Nephron progenitor cell (in vitro differentiated cells): ENCODE data around the gene UQCR11.

Source experiments
- DNase-seq: peaks from one replicate; pipeline ENCODE4 v3.0.0; 2021
- H3K27ac Mint-ChIP-seq: 2 replicates; pipeline ENCODE4 v1.8.0; 2021; ENCODE audit warnings: mild to moderate bottlenecking, moderate library complexity, mixed read lengths
- H3K27me3 Mint-ChIP-seq: 2 replicates; pipeline ENCODE4 v1.8.0; 2021; ENCODE audit warnings: mild to moderate bottlenecking, low read depth, mixed read lengths; ENCODE audit not compliant: poor library complexity
- H3K36me3 Mint-ChIP-seq: 2 replicates; pipeline ENCODE4 v1.8.0; 2021; ENCODE audit warnings: low read depth, mixed read lengths
- H3K4me1 Mint-ChIP-seq: 2 replicates; pipeline ENCODE4 v1.8.0; 2021; ENCODE audit warnings: mixed read lengths
- H3K4me3 Mint-ChIP-seq: 2 replicates; pipeline ENCODE4 v1.8.0; 2021; ENCODE audit warnings: mild to moderate bottlenecking, moderate library complexity, mixed read lengths
- H3K9me3 Mint-ChIP-seq: 2 replicates; pipeline ENCODE4 v1.8.0; 2021; ENCODE audit warnings: mild to moderate bottlenecking, moderate library complexity, mixed read lengths
- TF ChIP-seq, protein P1 (sequence below): fragments of 200-600 bp; sonication (generic); IDR thresholded peaks from 2 replicates; pipeline ENCODE4 v1.5.0; 2021; ENCODE audit warnings: antibody characterized with exemption

Gene UQCR11

DNA sequence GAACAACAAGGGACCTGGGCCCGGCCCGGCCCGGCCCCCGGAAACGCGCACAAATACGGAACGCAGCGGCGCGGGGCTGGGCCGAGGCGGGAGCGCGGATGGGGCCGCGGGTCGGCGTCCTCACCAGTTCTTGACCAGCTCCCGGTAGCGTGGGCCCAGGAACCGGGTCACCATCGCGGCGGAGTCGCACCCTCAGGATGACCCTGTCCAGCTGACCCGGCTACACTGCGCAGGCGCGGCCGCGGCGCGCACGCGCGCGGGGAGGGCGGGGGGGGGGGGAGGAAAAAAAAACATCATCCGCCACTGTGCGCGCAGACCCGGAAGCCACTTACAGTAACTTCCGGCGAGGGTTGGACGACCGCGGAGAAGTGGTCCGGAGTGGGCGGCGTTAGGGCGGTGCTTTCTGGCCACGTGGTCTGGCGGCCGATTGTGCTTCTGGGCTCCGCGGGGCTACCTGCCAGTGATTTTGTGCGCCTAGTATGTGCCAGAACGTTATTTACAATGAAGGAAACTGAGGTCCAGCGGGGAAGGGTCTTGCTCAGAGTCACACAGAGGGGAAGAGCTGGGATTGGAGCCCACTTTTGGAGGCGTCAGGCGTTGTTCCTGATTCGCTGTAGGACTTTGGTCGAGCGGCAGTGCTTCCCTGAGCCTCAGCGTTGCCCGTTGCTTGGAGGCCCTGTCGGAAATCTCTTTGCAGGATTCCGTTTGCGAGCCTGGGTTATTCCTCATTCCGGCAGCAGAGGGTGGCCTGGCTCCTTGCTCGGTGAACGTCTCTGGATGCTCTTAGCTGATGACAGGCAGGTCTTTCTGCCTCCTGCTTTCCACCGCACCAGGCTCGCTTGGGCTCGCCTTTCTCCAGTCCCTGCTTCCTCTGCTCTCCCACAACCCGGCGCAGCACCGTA lies at the start of gene UQCR11:
UQCR11 (minus strand) TSS at position 227 of the 902 bp plus-strand sequence; CDS start at position 174, 53 bp downstream.
- peak within 1 kb of the TSS; percentile 94 for H3K4me3 Mint-ChIP-seq
- peak within 1 kb of the TSS; percentile 100 for H3K27ac Mint-ChIP-seq
- H3K27me3 Mint-ChIP-seq = peaks cover 9% of the 10 kb centered on the region
- H3K4me1 Mint-ChIP-seq = peaks cover 17% of the 10 kb centered on the region
- DNase-seq = peak; percentile 94
- TF ChIP-seq, protein P1, sequence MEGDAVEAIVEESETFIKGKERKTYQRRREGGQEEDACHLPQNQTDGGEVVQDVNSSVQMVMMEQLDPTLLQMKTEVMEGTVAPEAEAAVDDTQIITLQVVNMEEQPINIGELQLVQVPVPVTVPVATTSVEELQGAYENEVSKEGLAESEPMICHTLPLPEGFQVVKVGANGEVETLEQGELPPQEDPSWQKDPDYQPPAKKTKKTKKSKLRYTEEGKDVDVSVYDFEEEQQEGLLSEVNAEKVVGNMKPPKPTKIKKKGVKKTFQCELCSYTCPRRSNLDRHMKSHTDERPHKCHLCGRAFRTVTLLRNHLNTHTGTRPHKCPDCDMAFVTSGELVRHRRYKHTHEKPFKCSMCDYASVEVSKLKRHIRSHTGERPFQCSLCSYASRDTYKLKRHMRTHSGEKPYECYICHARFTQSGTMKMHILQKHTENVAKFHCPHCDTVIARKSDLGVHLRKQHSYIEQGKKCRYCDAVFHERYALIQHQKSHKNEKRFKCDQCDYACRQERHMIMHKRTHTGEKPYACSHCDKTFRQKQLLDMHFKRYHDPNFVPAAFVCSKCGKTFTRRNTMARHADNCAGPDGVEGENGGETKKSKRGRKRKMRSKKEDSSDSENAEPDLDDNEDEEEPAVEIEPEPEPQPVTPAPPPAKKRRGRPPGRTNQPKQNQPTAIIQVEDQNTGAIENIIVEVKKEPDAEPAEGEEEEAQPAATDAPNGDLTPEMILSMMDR = peak; percentile 37
- no peaks in the 10 kb centered on the region for H3K9me3 Mint-ChIP-seq
- peaks cover 20% of the 10 kb centered on the region for H3K36me3 Mint-ChIP-seq

DNA sequence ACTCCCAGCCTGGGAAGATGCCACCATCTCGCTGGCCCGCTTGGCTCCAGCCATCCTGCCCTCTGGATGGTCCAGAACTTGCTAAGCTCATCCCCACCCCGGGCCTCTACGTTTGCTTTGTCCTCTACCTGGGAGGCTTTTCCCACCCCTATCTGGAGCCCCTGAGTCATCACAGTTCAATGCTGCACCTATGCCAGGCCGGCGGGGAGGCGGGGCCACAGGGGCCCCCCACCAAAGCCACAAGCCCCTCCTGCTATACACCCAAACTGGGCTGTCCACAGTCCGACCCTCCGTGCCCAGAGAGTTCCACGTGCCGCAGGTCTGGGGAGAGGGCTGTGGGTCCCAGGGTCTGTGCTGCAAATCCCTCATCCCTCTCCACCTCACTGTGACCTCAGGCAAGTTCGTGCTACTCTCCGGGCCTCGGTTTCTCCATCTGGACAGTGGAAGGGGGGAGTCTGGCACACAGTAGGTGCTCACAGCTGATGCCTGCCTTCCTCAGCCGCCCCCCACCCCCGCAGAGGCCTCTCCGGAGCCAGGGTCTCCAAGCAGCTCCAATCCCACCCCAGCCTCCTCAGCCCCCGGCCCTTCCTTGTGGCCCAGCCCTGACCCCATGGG lies 49.0 kb upstream of the UQCR11 start:
- TF ChIP-seq, protein P1 = no peak
- Mint-ChIP-seq H3K27ac (no peak overlapping the region), H3K4me3 (no peak overlapping the region), H3K36me3 (peaks cover 5% of the 10 kb centered on the region), H3K4me1 (peaks cover 18% of the 10 kb centered on the region), H3K27me3 (peaks cover 4% of the 10 kb centered on the region), H3K9me3 (no peaks in the 10 kb centered on the region)
- no peak for DNase-seq

DNA sequence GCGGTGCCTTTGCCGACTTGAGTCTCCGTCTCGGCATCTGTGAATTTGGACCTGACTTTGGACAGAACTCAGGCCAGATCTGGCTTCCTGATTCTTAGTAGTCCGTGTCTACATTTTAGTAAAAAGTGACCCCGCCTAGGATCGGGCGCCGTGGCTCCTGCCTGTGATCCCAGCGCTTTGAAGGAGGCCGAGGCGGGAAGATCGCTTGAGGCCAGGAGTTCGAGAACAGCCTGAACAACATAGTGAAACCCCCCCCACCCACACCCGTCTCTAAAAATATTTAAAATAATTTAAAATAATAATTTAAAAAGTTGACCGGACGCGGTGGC lies 48.0 kb upstream of the UQCR11 start:
- peaks cover 28% of the 10 kb centered on the region for H3K4me1 Mint-ChIP-seq
- H3K4me3 Mint-ChIP-seq = peak overlapping the region; percentile 79
- H3K36me3 Mint-ChIP-seq = peaks cover 5% of the 10 kb centered on the region
- H3K27ac Mint-ChIP-seq = no peak overlapping the region
- no peaks in the 10 kb centered on the region for H3K27me3 Mint-ChIP-seq
- H3K9me3 Mint-ChIP-seq = no peaks in the 10 kb centered on the region
- DNase-seq = no peak
- TF ChIP-seq, protein P1 = no peak

DNA sequence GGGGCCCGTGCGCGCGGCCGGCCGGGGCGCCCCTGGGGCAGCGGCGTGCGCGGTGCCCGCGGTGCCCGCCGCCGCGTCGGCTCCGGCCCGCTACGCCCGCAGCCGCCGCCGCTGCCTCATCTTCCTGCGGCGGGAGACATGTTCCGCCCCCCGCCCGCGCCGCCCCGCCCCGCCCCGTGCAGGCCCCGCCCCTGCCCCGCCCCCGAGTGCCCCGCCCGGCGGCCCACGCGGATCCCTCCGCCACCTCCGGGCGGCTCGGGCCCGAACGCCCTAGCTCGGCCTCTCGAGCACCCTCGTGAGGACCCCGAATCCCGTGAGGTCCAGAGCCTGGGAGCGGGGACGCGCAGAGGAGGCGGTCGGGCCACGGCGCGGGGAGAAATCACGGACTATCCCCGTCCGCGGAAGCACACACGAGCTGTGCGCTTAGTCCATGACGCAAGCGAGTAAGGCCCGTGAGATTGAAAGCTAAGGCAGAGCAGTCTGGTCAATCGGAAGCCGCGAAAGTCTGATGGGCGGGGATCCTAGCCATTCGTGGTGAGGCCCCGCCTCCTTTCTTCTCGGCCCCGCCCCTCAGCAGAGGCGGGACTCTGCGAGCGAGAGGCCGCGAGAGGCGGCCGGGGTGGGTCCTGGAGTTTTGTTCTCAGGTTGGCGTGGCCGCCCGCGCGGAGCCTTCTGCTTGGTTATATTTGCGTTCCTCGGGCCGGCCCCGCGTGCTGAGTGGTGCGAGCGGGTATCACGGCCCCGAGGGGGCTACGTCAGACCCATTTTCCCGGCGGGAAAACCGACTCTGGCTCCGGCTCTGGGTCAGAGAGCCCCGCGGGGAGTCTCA lies 47.4 kb upstream of the UQCR11 start, which contains the start of gene TCF3:
TCF3 (minus strand) TSS at position 145 of the 829 bp plus-strand sequence. CDS start 2,367 bp downstream, outside the sequence.
- Mint-ChIP-seq H3K4me1 (peaks cover 33% of the 10 kb centered on the region), H3K27ac (peak within 1 kb of the TSS; percentile 97), H3K36me3 (peaks cover 5% of the 10 kb centered on the region), H3K4me3 (peak within 1 kb of the TSS; percentile 95), H3K9me3 (no peaks in the 10 kb centered on the region), H3K27me3 (no peaks in the 10 kb centered on the region)
- peak; percentile 98 for DNase-seq
- TF ChIP-seq, protein P1 = no peak

DNA sequence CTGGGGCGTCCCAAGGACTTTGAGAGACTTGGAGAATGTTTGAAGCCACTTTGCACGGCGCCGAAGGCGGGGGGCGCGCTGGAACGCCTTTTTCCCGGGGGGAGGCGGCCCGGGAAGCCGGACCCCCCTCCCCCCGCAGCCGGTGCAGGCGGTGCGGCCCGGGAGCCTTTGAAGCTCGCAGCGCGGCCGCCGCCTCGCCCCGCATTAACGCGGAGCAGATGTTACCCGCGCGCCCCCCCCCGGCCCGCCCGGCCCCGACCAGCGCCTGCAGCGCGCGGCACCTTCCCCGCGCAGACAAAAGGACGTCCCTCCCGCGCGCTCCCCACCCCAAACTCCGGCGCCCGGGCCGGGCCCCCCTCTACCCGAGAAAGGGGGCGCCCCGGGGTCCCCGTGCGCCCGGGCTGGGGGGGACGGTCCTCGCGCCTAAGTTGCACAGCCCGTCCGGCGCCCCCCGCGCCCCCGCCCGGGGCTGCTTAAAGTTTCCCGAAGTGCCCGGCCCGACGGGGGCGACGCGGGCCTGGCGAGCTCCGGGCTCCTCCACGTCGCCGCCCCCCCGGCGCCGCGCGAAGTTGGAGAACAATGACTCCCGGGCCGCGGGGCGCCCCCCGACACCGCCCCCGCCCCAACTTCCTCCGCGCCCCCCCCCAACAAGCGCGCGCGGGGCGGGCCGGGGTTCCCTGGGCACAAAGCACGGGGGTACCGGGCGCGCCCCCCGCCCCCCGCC lies 46.5 kb upstream of the UQCR11 start:
- H3K4me3 Mint-ChIP-seq = peak overlapping the region; percentile 95
- no peaks in the 10 kb centered on the region for H3K27me3 Mint-ChIP-seq
- peaks cover 33% of the 10 kb centered on the region for H3K4me1 Mint-ChIP-seq
- H3K9me3 Mint-ChIP-seq = no peaks in the 10 kb centered on the region
- peak overlapping the region; percentile 97 for H3K27ac Mint-ChIP-seq
- peaks cover 5% of the 10 kb centered on the region for H3K36me3 Mint-ChIP-seq
- TF ChIP-seq, protein P1 = no peak
- peak; percentile 48 for DNase-seq
